Liver (tissue), 9 donors: ENCODE results near the gene MRPS30. TPM values are rescaled to one million over a fixed set of nuclear protein-coding genes. Genes with fewer than 3 reads are reported as not detected.

ENCODE experiments used
- DNase-seq: peaks from one replicate; pipeline ENCODE4 v3.0.0-alpha.2; 2017; ENCODE audit warnings: low spot score
- H3K27ac ChIP-seq, 2 donors: one replicate each; pipeline ENCODE4 v1.7.0; 2013; ENCODE audit warnings: inconsistent platforms in 2 of 2, low read length in 2 of 2, control low read depth in 1 of 2, low read depth in 1 of 2, mild to moderate bottlenecking in 1 of 2
- H3K27me3 ChIP-seq, 4 donors: one replicate each; pipeline versions ENCODE4 v1.6.1 to v1.7.0; 2013; ENCODE audit warnings: low read length in 3 of 4, inconsistent platforms in 1 of 4, mild to moderate bottlenecking in 1 of 4, moderate library complexity in 1 of 4; ENCODE audit not compliant: control insufficient read depth in 4 of 4, insufficient read depth in 4 of 4
- H3K36me3 ChIP-seq, 4 donors: one replicate each; pipeline versions ENCODE4 v1.6.1 to v1.7.0; 2013; ENCODE audit warnings: low read length in 3 of 4, mild to moderate bottlenecking in 3 of 4, low read depth in 1 of 4, moderate library complexity in 1 of 4; ENCODE audit not compliant: control insufficient read depth in 4 of 4, insufficient read depth in 3 of 4
- H3K4me1 ChIP-seq, 4 donors: one replicate each; pipeline versions ENCODE4 v1.6.1 to v1.7.0; 2013; ENCODE audit warnings: low read length in 3 of 4, mild to moderate bottlenecking in 3 of 4, moderate library complexity in 1 of 4; ENCODE audit not compliant: control insufficient read depth in 4 of 4, insufficient read depth in 4 of 4
- H3K4me3 ChIP-seq, 3 donors: one replicate each; pipeline versions ENCODE4 v1.6.1 to v1.7.0; 2013; ENCODE audit warnings: low read length in 3 of 3, control low read depth in 1 of 3, low read depth in 1 of 3, mild to moderate bottlenecking in 1 of 3
- H3K9ac ChIP-seq, 2 donors: one replicate each; pipeline ENCODE4 v1.7.0; 2013; ENCODE audit warnings: low read length in 2 of 2, mild to moderate bottlenecking in 2 of 2, moderate library complexity in 2 of 2, control low read depth in 1 of 2, low read depth in 1 of 2
- H3K9me3 ChIP-seq, 4 donors: one replicate each; pipeline versions ENCODE4 v1.6.1 to v1.7.0; 2013; ENCODE audit warnings: low read length in 3 of 4; ENCODE audit not compliant: control insufficient read depth in 4 of 4
- ATF3 ChIP-seq: IDR thresholded peaks from 2 replicates; pipeline ENCODE4 v1.6.1; 2016; ENCODE audit warnings: antibody characterized with exemption
- CTCF ChIP-seq: fragments of 150-350 bp; IDR thresholded peaks from 2 replicates; pipeline ENCODE4 v1.5.1; 2017; ENCODE audit warnings: improper control_type of control experiment, low read depth, low read length; ENCODE audit not compliant: missing input control
- EGR1 ChIP-seq, 2 donors: IDR thresholded peaks; 2 replicates each; pipeline ENCODE4 v1.6.1; 2016 to 2018; ENCODE audit warnings: antibody characterized with exemption in 2 of 2, low read depth in 2 of 2
- FOXA1 ChIP-seq: IDR thresholded peaks from 2 replicates; pipeline ENCODE4 v1.6.1; 2016; ENCODE audit warnings: antibody characterized with exemption
- FOXA2 ChIP-seq: IDR thresholded peaks from 2 replicates; pipeline ENCODE4 v1.6.1; 2016; ENCODE audit warnings: antibody characterized with exemption
- GABPA ChIP-seq, 2 donors: IDR thresholded peaks in 1 of 2; conservative IDR thresholded peaks in 1 of 2; 2 replicates each; pipeline ENCODE4 v1.6.1; 2016; ENCODE audit warnings: antibody characterized with exemption in 2 of 2, mild to moderate bottlenecking in 1 of 2, moderate library complexity in 1 of 2
- HNF4A ChIP-seq, 2 donors: conservative IDR thresholded peaks; 2 replicates each; pipeline ENCODE4 v1.6.1; 2016; ENCODE audit warnings: antibody characterized with exemption in 2 of 2, mild to moderate bottlenecking in 2 of 2
- HNF4G ChIP-seq: IDR thresholded peaks from 2 replicates; pipeline ENCODE4 v1.6.1; 2016; ENCODE audit warnings: antibody characterized with exemption
- JUND ChIP-seq, 2 donors: IDR thresholded peaks; 2 replicates each; pipeline ENCODE4 v1.6.1; 2016; ENCODE audit warnings: antibody characterized with exemption in 2 of 2
- NR2F2 ChIP-seq: IDR thresholded peaks from 2 replicates; pipeline ENCODE4 v1.6.1; 2016; ENCODE audit warnings: antibody characterized with exemption
- RAD21 ChIP-seq, 2 donors: IDR thresholded peaks; 2 replicates each; pipeline ENCODE4 v1.6.1; 2016; ENCODE audit warnings: antibody characterized with exemption in 2 of 2, mild to moderate bottlenecking in 2 of 2
- REST ChIP-seq: IDR thresholded peaks from 2 replicates; pipeline ENCODE4 v1.6.1; 2016; ENCODE audit warnings: antibody characterized with exemption, mild to moderate bottlenecking
- RXRA ChIP-seq, 2 donors: IDR thresholded peaks; 2 replicates each; pipeline ENCODE4 v1.6.1; 2017 to 2018; ENCODE audit warnings: antibody characterized with exemption in 2 of 2, mild to moderate bottlenecking in 1 of 2
- SP1 ChIP-seq: IDR thresholded peaks from 2 replicates; pipeline ENCODE4 v1.6.1; 2018; ENCODE audit warnings: antibody characterized with exemption, mild to moderate bottlenecking
- TAF1 ChIP-seq: conservative IDR thresholded peaks from 2 replicates; pipeline ENCODE4 v1.6.1; 2016; ENCODE audit warnings: antibody characterized with exemption, mild to moderate bottlenecking
- YY1 ChIP-seq: IDR thresholded peaks from 2 replicates; pipeline ENCODE4 v1.6.1; 2016; ENCODE audit warnings: antibody characterized with exemption, mild to moderate bottlenecking
- WGBS: extraction: QIAGEN DNeasy Blood & Tissue Kit; methylation state at CpG from one replicate; pipeline ENCODE4 v1.1.7; 2013; 5-methylcytosine and 5-hydroxymethylcytosine counted together
- polyA plus RNA-seq, 2 donors: library from polyadenylated mRNA; stranded (reverse) in 1 of 2; unstranded in 1 of 2; fragments of 200-250 nt in 1 of 2; fragments of >200 nt in 1 of 2; fragmentation: Nextera tagmentation in 1 of 2; extraction: Ambion mirVana in 1 of 2; gene quantifications; one replicate each; pipeline versions ENCODE4 v1.2.1 to v1.2.3, GENCODE V29; 2013 to 2015
- total RNA-seq, 2 donors: library from RNA; depleted of rRNA; stranded (reverse); fragments of >200 nt; gene quantifications; one replicate each; pipeline ENCODE4 v1.2.3, GENCODE V29; 2014
- donor health status: healthy.
- donor health status: healthy.
- donor health status: healthy.
- donor health status: healthy.
- donor health status: healthy.

The MRPS30 gene
- total and polyA plus RNA-seq, 4 donors = 20.7 to 44.7 (median 34.3) TPM

GRCh38 chr5:44809956-44810420 lies 1.2 kb downstream of the MRPS30 start:
- peak overlapping the region; percentile 75 to 88 (median 87) for H3K4me3 ChIP-seq
- H3K27ac ChIP-seq = peak overlapping the region; percentile 91
- no peak for DNase-seq
- 15% methylated on average over 11 of the region's 11 CpGs for WGBS
- peaks cover 0 to 15% (median 10%) of the 10 kb centered on the region in 4 donors for H3K4me1 ChIP-seq
- TF ChIP-seq HNF4A (conservative IDR thresholded peaks at IDR 0.05) (peak in 1 of 2 donors; percentile 5), FOXA1 (no peak)
- no peaks in the 10 kb centered on the region for H3K9me3 ChIP-seq
- H3K36me3 ChIP-seq = peaks cover 5 to 29% (median 21%) of the 10 kb centered on the region in 4 donors
- H3K9ac ChIP-seq = peak overlapping the region; percentile 74 to 92
- H3K27me3 ChIP-seq = no peaks in the 10 kb centered on the region

- Histone ChIP-seq H3K9ac (no peak overlapping the region), H3K9me3 (no peaks in the 10 kb centered on the region), H3K36me3 (peaks cover 8 to 52% (median 38%) of the 10 kb centered on the region in 4 donors), H3K4me3 (no peak overlapping the region), H3K4me1 (peaks cover 0 to 11% (median 8%) of the 10 kb centered on the region in 4 donors), H3K27ac (no peak overlapping the region), H3K27me3 (no peaks in the 10 kb centered on the region)
- TF ChIP-seq FOXA2 = no peak
- TF ChIP-seq RXRA (IDR thresholded peaks at IDR 0.05) = no peak
- TF ChIP-seq GABPA (IDR thresholded peaks at IDR 0.05 in 1 of 2, conservative IDR thresholded peaks at IDR 0.05 in 1 of 2) = no peak
- no peak for TF ChIP-seq NR2F2
- TF ChIP-seq JUND (IDR thresholded peaks at IDR 0.05) = no peak
- no peak for TF ChIP-seq EGR1 (IDR thresholded peaks at IDR 0.05; ENCODE audit: low read depth in 2 of 2)
- no peak for TF ChIP-seq HNF4G
- no peak for TF ChIP-seq YY1
- no peak for TF ChIP-seq TAF1
- TF ChIP-seq RAD21 (IDR thresholded peaks at IDR 0.05) = no peak
- TF ChIP-seq SP1 = no peak
- no peak for TF ChIP-seq HNF4A (conservative IDR thresholded peaks at IDR 0.05)
- TF ChIP-seq CTCF = no peak
- TF ChIP-seq ATF3 = no peak
- TF ChIP-seq REST = no peak
- 90% methylated on average over 2 of the region's 2 CpGs for WGBS
- DNase-seq = no peak
These were observed 6.0 kb downstream of the MRPS30 start for GRCh38 chr5:44814761-44815160.
